Fibroblast of upper back skin (primary cell): Measurements from ENCODE around the gene RDH11.
A peak's percentile ranks its signal among the peaks of the same experiment; 100 is the strongest.
"Not testable (repeated sequence)": the region's sequence is repeated elsewhere in the genome, so short reads cannot be mapped to it uniquely, and the experiment has no call there.

Experiments
- DNase-seq: peaks from one replicate; pipeline ENCODE4 v3.0.0-alpha.2; 2013

The RDH11 gene, protein sequence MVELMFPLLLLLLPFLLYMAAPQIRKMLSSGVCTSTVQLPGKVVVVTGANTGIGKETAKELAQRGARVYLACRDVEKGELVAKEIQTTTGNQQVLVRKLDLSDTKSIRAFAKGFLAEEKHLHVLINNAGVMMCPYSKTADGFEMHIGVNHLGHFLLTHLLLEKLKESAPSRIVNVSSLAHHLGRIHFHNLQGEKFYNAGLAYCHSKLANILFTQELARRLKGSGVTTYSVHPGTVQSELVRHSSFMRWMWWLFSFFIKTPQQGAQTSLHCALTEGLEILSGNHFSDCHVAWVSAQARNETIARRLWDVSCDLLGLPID

DNA sequence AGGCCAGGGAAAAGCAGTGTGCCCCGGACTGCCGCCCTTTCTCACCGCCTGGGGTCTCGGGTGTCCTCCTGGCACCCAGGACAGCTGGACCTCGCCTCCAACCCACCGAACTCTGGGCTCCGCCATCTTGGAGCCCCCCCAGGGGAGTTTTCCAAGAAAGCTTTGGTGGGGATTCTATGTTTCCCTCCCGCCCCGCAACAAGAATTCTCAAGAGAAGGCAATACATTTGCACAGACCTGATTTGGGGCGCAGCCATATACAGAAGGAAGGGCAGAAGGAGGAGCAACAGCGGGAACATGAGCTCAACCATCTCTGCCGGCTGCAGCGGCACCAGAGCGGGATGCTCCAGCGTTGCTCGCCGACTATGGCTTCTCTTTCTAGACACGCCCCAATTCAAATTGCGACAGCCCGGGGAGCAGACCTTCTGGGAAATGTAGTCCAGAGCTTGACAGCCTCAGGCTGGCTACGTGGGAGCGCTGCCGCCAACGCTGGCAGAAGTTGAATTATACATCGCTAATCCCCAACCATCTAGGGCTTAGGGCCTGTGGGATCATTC is at the start of gene RDH11:
Gene RDH11, minus strand, starts transcription at position 371 of the 556 bp plus-strand sequence. Its CDS starts 61 bp downstream, at position 310.
- DNase-seq: peak; percentile 93

DNA sequence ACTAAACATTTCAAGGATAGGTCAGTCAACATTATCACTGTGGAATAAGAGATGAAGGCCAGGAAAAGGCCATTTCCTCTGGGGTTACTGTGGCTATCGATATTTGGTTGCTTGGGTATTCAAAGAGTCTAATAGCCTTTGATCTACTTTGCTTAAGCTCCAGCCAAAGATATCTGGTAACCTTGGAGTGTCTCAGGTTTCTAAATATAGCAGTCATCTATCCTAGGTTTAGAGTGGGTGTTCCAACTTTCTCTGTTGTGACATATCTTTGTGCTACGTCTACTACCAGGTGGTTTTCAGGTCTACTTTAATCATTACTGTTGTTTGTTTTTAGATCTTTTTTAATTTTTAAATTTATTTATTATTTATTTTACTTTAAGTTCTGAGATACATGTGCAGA is 48.5 kb upstream of the RDH11 start:
- no peak for DNase-seq

DNA sequence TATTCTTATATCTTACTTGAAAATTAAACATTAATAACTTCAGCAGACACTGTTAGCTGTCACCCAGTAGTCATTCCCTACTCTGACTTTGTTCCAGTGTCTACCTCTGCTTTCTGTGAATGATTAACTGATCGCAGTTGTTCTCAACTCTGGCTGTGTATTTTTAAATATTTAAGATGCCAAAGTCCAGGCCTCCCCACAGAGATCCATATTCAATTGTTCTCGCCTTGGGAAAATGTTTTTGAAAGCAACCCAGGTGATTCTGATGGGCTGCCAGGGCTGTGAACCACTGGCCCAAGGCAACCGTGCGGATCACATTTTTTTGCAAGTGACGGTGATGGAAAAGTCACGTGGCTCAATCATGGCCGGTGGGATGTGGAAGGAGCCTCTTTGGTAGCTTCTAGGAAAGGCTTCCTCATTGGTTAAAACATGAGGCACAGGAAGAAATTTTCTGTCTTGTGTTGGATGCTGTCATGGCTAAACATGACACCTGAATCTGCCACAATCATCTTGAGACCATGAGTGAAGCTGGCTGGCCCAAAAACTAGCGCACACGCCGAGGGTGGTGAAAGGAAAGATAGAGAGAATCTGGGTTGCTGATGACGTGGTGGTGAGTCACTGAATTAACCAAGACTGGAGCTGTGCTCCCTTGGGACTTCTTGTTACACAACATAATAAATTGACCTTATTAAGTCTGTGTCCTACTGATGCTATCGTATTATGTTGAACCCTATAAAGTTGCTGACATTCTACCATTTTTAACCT is 43.4 kb upstream of the RDH11 start:
- DNase-seq: peak; percentile 95

DNA sequence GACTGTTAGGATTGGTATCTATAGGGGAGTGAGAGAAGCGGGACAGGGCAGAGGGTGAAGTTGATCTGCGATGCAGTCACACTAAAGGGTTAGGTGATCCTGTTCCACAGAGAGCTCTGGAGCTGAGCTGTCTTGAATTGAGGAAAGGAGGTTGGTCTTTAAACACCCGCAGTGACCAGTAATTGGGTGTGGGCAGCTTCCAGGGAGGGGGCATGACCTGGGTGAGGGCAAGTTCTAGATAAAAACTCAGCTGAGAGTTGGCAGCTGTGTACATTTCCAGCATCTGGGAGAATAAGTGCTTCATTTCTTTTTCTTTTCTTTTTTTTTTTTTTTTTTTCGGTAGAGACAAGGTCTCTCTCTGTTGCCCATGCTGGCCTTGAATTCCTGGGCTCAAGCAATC is 41.2 kb upstream of the RDH11 start:
- no peak for DNase-seq

DNA sequence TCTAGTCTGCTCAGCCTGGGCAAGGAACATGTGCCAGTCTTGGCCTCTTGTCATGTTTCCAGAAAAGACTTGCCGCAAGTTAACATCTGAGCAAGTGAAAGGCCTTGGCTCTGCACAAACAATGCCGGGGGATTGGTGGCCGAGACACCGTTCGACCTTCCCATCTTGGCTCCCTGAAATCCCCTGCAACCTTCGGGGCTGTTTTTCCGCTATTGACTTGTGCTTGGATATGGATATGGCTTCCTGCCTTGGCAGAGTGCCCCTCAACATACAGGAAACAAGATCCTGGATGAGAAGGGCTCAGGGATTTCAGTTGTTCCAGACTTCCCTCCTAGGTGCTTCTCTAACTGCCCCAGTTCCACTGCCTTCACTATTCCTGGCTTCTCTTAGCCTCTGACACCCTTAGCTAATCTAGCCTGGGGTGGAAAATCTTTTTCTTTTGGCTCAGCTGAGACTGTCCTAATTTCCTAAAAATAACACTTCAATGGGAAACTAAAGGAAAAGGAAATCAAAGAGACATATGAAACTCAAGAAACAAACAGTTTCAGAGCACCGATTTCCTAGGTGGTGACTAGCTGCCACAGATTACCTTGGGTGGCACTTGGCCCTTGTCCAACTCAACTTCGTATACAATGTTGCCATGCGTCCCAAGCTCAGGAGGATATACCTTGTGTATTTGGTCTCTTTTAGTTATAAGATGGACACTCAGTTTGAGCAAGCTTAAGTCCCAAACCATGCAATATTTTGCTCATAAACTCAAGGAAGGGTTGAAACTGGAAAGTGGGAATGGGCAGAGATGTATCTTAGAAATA is 40.0 kb upstream of the RDH11 start:
- DNase-seq: no peak

DNA sequence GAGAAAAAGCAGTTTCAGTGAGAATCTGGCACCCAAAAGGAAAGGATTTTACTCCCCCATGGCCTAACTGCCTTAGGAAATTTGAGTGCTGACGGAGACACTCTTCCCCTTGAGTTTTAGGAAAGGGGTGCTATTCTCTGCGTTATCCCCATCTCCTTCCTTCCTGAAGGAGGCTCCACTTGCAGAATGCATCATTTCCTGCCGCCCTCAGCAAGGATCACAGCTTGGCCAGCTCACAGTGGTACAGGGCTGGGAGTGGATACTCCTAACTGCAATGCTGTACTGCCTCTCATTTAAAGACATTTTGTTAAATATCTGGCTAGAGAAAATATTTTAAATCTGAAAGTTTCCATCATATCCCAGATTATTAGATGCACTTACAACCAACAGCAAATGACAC is 39.1 kb upstream of the RDH11 start:
- DNase-seq: no peak

DNA sequence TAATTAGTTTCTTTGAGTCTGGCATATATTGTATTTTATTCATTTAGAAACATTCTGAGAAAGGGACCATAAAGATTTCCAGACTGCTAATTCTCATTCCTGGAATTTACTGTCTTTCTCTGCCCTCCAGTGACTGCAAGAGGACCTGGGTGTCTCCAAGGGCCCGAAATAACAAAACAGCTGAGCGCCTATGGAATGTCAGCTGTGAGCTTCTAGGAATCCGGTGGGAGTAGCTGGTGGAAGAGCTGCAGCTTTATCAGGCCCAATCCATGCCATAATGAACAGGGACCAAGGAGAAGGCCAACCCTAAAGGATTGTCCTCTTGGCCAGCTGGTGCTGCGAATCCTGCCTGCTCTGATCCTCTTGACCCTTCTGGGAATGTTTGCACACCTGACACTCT is 38.1 kb upstream of the RDH11 start:
- no peak for DNase-seq

DNA sequence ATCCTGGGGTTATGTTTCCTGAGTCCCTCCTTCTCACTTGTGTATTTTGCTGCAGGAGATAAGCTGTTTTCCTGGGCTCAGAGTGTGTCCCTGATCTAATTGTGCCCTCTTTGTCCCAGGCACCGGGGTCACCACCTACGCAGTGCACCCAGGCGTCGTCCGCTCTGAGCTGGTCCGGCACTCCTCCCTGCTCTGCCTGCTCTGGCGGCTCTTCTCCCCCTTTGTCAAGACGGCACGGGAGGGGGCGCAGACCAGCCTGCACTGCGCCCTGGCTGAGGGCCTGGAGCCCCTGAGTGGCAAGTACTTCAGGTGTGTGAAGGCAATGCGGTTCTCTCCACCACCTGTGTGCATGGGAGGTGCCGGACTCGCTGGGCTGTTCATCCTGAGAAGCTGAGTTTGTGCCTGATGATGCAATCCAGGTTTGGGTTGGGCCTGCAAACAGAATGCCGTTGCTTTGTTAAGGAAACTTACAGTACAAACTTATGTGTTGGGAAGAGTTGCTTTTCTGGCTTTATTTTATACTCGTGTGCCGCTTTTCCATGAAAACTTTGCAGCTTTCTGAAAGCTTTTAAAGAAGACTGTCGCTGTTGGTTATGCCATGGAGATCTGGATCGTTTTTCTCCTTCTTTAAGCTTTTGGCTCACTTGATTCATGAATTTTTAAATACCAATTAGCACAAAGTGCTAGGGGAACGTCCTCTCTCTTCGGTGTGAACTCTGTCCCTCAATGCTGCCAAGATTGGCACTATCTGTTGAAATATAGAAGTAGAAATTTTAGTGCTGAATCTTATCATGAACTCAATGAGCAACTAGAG is 33.7 kb upstream of the RDH11 start:
- DNase-seq: no peak

DNA sequence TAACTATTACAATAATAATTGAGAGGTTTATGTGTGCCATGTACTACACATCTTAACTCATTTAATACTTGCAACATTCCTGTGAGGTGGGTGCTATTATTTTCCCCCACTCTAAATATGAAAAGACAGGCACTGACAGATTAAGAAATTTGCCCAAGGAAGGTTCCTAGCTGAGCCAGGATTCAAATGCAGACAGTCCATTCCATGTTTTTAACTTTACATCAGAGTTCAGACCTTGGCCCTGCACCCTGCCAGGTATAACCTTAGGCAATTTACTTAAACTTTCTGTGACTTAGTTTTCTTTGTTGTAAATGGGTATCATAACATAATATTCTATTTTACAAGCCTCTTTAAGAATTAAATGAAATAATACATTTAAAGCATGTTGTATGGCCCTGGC is 32.7 kb upstream of the RDH11 start:
- DNase-seq: no peak

DNA sequence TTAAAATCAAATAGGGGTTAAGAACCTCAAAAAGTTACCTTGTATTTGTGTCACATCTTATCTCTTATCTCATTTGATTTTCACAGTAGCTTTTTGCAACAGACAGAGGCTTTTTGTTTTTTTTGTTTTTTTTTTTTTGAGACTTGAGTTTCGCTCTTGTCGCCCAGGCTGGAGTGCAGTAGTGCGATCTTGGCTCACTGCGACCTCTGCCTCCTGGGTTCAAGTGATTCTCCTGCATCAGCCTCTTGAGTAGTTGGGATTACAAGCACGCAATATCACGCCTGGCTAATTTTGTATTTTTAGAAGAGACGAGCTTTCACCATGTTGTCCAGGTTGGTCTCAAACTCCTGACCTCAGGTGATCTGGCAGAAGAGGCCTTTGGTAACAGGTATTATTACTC is 31.8 kb upstream of the RDH11 start:
- DNase-seq: no peak

DNA sequence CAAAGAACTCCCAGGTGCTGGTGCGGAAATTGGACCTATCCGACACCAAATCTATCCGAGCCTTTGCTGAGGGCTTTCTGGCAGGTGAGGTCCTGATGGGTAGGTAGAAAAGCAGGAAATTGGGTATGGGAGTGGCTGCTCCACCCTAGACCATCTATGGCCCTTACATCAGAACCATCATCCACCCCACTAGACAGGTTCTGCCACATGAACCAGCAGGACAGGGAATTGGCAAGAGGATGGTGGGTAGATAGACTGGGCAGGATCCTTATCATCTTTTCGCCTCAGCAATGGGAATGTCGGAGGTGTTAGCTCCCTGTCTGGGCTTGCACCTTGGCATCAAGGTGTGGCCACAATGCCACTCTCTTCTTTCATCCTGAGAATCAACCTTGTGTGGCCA is 29.6 kb upstream of the RDH11 start:
- DNase-seq: no peak

DNA sequence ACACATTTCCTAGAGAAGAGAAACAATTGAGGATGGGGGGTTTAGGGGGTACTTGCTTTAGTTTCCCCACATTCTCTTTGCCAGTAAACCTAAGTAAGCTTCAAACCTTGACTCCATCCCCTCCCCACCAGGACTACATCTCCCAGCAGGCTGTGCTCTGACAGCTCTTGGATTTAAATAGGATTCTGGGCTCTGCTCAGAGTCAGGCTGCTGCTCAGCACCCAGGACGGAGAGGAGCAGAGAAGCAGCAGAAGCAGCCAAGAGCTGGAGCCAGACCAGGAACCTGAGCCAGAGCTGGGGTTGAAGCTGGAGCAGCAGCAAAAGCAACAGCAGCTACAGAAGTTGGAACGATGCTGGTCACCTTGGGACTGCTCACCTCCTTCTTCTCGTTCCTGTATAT is 26.7 kb upstream of the RDH11 start:
- peak; percentile 22 for DNase-seq

DNA sequence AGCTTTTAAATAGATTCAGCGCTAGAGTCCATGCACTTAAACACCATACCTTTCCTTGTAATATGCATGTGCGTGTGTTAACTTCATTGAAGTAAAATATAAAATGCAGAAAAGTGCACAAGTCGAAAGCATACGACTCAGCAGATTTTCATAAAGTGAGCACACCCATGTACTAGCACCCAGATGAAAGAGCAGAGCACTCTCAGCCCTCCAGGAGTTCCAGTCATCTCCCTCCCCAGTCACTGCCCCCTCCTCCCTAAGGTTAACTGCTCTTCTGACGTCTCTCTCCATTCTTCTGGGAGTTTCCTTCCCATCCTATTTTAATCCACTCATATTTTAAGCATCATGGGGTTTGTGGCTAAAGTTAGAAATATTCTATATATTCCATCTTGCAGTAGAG is 26.3 kb upstream of the RDH11 start:
- DNase-seq: no peak

DNA sequence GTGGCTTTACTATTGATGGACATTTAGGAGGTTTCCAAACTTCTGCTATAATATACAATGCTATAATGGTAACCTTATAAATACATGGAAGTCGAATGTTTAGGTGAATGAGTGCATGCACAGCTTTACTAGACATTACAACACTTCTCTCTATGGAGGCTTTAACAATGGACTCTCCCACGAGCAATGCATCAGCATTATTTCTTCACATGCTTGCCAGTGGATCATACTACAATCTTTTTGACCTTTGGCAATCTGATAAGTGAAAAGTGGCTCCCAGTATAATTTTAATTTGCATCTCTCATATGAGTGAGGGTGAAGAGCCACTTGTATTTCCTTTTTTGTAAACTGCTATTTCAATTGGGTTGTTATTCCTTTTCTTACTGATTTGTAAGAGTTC is 24.3 kb upstream of the RDH11 start:
- DNase-seq: no peak

DNA sequence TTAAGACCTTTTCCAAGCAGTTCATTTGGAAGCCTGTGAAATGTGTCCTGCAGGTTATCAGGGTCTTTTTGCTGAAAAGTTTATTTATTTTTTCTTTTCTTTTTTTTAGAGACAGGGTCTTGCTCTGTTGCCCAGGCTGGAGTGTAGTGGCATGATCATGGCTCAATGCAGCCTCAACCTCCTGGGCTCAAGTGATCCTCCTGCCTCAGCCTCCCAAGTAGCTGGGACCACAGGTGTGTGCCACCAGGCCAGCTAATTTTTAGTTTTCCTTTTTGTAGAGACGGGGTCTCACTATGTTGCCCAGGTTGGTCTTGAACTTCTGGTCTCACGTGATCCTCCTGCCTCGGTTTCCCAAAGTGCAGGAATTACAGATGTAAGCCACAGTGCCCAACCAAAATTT is 23.8 kb upstream of the RDH11 start:
- DNase-seq: not testable (repeated sequence)

DNA sequence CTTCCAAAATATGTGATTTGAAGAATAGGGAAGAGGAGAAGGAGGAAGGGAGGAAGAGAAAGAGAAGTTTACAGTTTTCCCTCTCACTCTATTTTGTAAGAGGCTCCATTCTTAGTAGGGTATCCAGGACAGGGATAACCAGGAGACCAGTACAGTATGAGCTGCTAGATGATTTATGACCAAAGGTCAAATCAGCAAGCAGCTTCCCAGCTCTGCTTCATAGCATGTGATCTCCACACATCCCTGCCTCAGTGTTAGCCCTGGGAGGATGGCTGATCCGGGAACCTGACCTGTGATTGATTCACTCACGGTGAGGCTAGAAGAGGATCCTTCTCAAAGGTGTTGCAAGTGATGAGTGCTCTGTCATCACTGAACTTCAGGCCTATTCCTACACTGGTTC is 22.7 kb upstream of the RDH11 start:
- no peak for DNase-seq

DNA sequence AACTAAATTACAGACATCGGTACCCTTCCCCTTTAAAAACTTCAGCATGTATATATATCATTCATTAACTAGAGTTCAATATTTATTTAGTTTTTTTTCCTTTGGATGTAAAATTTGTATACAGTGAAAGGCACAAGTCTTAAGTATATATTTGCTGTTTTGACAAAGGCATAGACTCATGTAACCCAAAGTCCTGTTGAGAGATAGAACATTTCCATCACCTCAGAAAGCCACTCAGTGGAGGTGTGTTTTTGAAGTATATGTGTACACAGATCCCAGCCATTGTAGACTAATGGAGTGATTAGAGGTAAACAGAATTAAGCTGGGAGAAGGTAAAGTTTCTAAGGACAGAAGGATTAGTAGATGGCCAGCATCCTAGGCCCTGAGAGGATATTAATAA is 21.5 kb upstream of the RDH11 start:
- DNase-seq: no peak

DNA sequence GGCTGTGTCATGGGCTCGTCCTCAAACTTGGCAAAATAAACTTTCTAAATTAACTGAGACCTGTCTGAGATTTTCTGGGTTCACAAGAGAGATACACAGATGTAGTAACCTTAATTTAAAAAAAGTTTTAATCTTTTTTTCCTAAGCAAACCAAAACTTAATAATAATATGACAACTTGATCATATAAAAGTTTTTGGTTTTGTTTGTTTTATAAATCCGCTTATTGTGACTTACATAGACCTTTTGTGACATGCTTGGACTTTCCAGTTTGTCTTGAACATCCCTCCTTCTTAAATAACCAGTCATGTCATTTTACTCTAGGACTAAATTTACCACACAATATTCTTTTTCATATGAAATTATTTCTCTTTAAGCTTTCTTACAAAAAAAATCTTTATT is 14.6 kb upstream of the RDH11 start:
- no peak for DNase-seq

DNA sequence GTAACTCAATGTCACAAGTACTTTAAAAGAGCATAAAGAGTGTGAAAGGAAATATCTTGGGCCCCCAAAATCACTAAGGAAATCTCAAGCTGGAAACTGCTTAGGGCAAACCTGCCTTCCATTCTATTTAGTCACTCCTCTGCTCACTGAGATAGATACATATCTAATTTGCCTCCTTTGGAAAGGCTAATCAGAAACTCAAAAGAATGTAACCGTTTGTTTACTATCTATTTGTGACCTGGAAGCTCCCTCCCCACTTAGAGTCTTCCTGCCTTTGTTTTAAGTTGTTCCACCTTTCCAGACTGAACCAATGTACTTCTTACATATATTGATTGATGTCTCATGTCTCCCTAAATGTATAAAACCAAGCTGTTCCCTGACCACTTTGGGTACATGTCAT is 14.2 kb upstream of the RDH11 start:
- DNase-seq: not testable (repeated sequence)

DNA sequence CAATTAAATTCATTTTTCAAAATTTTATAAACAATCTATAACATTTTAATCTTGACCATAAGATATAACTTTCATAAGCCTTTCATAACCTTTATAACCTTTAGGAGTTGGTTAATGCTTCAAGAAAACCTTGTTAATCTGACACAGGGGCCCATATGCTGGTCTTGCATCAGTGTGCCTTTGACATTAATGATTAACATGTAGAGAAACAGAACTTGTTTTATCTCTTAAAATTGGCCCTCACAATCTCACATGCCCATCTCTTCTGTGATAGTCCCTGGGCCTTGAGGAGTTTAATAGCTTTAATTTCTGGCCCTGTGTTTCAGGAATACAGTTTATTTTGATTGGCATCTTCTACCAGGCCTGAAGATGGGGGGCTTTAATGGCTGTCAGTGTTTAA is 13.8 kb upstream of the RDH11 start:
- DNase-seq: not testable (repeated sequence)

DNA sequence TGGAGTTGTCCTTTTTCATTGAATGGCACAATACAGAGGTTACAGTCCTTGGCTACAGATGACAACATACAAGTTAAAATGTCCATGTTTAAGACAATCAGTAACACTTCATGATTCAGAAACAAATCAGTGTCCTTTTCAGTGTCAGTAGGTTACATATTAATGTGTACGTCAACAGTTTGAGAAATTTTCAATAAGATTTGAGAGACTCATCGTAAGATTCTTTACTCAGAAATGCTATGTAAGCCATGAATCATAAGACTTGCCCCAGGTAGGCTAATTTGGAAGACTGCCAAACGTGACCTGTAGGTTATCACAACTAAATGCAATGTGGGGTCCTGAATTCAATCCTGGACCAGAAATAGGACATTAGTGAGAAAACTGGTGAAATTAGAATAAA is 9.6 kb upstream of the RDH11 start:
- no peak for DNase-seq

DNA sequence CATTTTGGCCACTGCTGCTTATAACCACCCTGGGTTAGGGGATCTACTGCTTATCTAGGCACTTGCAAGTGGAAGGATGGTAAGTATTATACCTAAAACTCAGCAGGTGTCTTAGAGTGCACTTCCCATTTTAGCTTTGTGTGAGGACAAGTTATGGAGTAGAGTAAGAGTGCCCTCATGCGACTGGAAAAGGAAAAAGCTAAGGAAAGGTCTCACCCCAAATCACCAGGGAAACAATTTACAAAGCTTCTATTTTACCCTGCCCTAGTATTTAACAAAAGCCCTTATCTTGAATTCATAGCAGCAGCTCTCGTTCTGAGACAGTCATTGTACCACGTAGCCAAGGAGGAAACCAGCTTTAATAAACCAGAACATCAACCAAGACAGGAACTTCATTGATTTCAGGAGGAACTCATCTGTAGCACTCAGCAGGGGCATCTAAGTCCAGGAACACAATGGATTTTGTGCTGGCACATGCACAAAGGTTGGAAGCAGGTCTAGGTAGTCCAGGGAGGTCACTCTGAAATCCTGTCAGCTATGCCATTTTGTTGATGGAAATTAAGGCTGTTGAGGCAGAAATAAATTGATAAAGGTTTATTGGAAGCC is 9.0 kb upstream of the RDH11 start:
- peak; percentile 46 for DNase-seq
